GM13976 (cell line): ENCODE measurements around the gene ANKRD22.

ENCODE experiments used
- DNase-seq: peaks from one replicate; pipeline ENCODE4 v3.0.0; 2012; ENCODE audit warnings: low spot score
- in situ Hi-C: fragments of 300-500 bp; cut with MboI; formaldehyde crosslinking; loops from one replicate; pipeline ENCODE4 v1.12.0; 2022; ENCODE audit warnings: low sequenced_read_pairs, mixed read lengths, inconsistent platforms; ENCODE audit not compliant: unreplicated experiment
- TF ChIP-seq, protein P1 (sequence below): IDR thresholded peaks from 2 replicates; pipeline ENCODE4 v1.5.1; 2012; ENCODE audit warnings: borderline replicate concordance, mild to moderate bottlenecking; ENCODE audit not compliant: insufficient read depth; ENCODE audit errors: extremely low read depth, missing control alignments, control extremely low read depth

The ANKRD22 gene

DNA sequence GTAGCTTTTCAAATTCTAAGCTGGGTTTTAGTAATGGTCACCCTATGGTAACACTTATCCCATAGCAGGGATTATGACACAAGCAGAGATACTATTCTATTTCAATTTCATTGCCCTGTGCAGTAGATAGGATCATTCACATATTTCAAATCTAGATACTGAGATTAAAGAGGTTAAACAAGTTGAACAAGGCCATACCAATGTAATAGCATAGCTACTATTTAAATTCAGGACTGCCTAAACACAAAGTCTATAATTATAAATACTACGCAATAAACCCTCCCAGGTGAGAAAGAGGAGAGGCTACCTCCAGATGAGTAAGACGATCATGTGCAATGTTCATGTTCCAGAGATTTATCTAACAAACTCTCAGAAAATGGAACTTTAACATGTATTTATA is 48.0 kb downstream of the ANKRD22 start:
- DNase-seq: no peak
- TF ChIP-seq, protein P1, sequence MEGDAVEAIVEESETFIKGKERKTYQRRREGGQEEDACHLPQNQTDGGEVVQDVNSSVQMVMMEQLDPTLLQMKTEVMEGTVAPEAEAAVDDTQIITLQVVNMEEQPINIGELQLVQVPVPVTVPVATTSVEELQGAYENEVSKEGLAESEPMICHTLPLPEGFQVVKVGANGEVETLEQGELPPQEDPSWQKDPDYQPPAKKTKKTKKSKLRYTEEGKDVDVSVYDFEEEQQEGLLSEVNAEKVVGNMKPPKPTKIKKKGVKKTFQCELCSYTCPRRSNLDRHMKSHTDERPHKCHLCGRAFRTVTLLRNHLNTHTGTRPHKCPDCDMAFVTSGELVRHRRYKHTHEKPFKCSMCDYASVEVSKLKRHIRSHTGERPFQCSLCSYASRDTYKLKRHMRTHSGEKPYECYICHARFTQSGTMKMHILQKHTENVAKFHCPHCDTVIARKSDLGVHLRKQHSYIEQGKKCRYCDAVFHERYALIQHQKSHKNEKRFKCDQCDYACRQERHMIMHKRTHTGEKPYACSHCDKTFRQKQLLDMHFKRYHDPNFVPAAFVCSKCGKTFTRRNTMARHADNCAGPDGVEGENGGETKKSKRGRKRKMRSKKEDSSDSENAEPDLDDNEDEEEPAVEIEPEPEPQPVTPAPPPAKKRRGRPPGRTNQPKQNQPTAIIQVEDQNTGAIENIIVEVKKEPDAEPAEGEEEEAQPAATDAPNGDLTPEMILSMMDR: no peak
- in situ Hi-C loops: no loop called here

DNA sequence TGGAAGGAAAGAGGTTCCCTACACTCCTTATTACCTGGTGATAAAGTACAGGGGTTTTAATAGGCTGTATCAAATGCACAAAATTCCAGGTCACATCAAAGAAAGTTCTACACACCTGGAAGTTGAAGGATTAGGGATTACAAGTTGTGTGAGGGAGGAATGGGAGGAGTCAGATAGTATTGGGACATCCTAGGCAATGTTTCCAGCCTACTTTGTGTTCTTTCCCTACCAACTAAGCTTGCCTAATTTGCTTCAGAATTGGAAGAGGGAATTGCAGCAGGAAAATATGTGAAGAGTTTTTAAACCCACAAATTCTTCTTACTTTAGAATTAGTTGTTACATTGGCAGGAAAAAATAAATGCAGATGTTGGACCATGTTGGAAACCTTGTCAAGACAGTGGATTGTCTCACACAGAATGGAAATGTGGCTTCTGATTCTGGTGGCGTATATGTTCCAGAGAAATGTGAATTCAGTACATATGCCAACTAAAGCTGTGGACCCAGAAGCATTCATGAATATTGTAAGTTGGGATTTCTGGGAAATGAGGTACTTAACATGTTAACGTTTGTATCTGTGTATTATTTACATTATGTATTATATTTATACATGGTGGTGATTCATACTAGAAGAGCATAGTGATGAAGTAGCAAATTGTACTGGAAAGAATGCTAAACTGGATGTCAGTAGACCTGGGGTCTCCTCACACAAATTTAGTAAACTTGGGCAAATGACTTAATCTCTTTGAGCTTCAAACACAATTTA is 48.9 kb downstream of the ANKRD22 start, which contains the start of gene LIPM:
Gene LIPM (plus strand): TSS at position 208 of the 763 bp plus-strand sequence. CDS start 167 bp downstream, at position 375.
- TF ChIP-seq, protein P1: no peak
- no peak for DNase-seq
- in situ Hi-C loops: no loop called here

GRCh38 chr10:88800152-88801125 is 51.2 kb downstream of the ANKRD22 start:
- DNase-seq: no peak
- TF ChIP-seq, protein P1: no peak
- in situ Hi-C loops: no loop called here

DNA sequence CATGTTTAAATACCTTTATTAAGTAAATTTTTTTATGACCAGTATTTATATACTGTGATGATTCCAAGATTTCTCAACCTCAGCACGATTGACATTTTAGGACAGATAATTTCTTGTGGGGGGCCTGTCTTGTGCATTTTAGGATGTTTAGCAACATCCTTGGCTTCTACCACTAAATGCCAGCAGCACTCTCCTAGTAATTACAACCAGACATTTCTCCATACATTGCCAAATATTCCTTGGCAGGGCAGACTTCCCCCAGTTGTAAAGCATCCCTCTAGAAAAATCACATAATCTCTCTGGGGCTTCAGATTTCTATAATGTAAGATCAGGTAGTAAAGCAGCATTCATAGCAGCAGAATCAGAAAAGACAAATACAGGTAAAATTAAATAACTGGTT is 56.9 kb downstream of the ANKRD22 start:
- DNase-seq: no peak
- TF ChIP-seq, protein P1: no peak
- in situ Hi-C loops: no loop called here

DNA sequence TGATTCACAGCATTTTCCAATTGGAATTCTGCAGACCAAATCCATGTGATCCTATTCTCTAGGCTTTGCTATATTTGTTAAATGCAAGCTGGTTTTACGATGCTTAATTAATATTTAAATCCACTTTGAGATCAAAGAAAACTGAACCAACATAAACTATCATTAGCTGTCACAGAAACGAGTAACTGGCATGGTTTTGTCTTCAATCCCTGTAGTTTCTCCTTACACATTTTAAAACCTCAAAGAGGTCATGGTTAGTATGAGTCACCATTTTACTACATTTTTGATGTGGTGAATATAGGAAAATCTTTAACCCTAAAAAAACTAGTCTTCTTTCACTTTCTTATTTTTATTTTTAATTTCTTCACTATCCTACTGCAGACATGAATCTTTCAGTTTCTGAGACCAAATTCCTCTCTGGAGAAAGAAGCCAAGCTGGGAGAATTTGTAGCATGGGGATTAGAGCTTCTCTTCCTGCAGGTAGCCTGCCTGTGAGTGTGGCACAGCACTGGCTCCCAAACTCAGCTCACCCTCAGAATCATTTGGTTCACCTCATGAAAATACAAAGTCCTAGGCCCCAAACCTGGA is 57.8 kb downstream of the ANKRD22 start:
- TF ChIP-seq, protein P1: no peak
- in situ Hi-C loops: no loop called here
- peak; percentile 17 for DNase-seq

GRCh38 chr10:88792661-88793060 is 59.0 kb downstream of the ANKRD22 start:
- no peak for DNase-seq
- in situ Hi-C loops: no loop called here
- TF ChIP-seq, protein P1: no peak
